ENCODE data around the gene CTNND2. TPM values are rescaled to one million over a fixed set of nuclear protein-coding genes. Genes with fewer than 3 reads are reported as not detected.

CTNND2 gene
- total RNA-seq, 1 experiment from 2014 or later: 7.0 TPM

DNA sequence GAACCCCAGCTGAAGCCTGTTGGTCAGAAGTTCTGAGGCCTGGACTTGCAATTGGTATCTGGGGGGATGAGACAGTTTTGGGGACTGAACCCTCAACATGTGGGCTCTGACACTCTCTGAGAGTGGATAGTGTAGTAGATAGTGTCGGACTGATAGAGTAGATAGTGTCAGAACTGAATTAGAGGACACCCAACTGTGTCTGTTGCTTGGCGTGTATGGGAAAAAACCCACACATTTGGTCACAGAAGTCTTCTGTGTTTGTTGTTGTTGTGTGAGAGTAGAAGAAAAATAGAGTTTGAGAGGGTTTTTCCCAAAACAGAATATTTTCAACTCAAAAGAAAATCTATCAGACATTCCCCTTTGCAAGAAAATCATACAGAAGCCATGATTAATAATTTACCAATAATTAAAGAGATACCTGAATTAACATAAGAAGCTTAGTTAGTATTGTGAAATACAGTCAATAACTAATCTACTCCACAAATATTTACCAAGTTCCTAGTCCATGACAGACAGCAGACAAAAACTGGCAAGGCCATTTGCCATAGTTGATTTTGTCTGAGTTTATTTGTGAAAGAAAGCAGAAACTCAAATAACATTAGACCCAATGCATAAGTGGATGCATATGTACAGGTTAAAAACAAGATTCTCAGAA lies 170.9 kb downstream of the CTNND2 start:
- no peak for DNase-seq
- no peak overlapping the region for H2BK15ac ChIP-seq (ENCODE audit: low read depth, low read length)
- no peaks in the 10 kb centered on the region for H3K9me3 Mint-ChIP-seq
- no peaks in the 10 kb centered on the region for H3K4me1 Mint-ChIP-seq
- TF ChIP-seq CTCF (conservative IDR thresholded peaks at IDR 0.05): no peak
- no peak overlapping the region for H4K91ac ChIP-seq (ENCODE audit: insufficient read length, low read depth, low read length)
- H3K14ac ChIP-seq (ENCODE audit: insufficient read depth, low read length): no peak overlapping the region
- no peak overlapping the region for H3K4me2 ChIP-seq (ENCODE audit: insufficient read depth, insufficient read length, low read length)
- no CpG with 5 or more reads among the region's 2 CpGs for WGBS (ENCODE audit: extremely low coverage, insufficient read length, low lambda C conversion rate)
- H3T11ph ChIP-seq (ENCODE audit: low read length): no peak overlapping the region
- H3K56ac ChIP-seq (ENCODE audit: insufficient read length, low read depth, low read length): no peak overlapping the region
- no peaks in the 10 kb centered on the region for H3K79me2 ChIP-seq (ENCODE audit: insufficient read depth, low read length)
- H3K23ac ChIP-seq (ENCODE audit: insufficient read length, low read depth, low read length): no peak overlapping the region
- no peak overlapping the region for H3K9ac ChIP-seq (ENCODE audit: extremely low read depth, insufficient read length, low read length)
- no peak overlapping the region for H3K4ac ChIP-seq (ENCODE audit: low read depth, low read length)
- no peak overlapping the region for H2BK120ac ChIP-seq (ENCODE audit: low read depth, low read length, poor library complexity, severe bottlenecking)
- H3K18ac ChIP-seq (ENCODE audit: insufficient read length, low read depth, low read length): no peak overlapping the region
- no peak overlapping the region for H2BK12ac ChIP-seq (ENCODE audit: insufficient read length, low read depth, low read length)
- H3K27ac ChIP-seq (ENCODE audit: insufficient read length, low read depth, low read length): no peak overlapping the region
- H2AK5ac ChIP-seq (ENCODE audit: insufficient read length, low read length): no peak overlapping the region
- H4K20me1 ChIP-seq (ENCODE audit: control insufficient read depth, insufficient read depth, insufficient read length): no peaks in the 10 kb centered on the region
- no peaks in the 10 kb centered on the region; a peak in 1 of 7 replicates for H3K36me3 Mint-ChIP-seq (ENCODE audit: insufficient read depth in 1 of 3, low read depth in 3 of 3)
- H4K8ac ChIP-seq (replicated peaks; ENCODE audit: insufficient read length, low read depth, low read length): no peak overlapping the region
- no peaks in the 10 kb centered on the region for H3K79me1 ChIP-seq (ENCODE audit: insufficient read depth, low read depth, low read length, poor library complexity, severe bottlenecking)
- no peak overlapping the region for H4K5ac ChIP-seq (ENCODE audit: insufficient read length, low read depth, low read length)
- no peaks in the 10 kb centered on the region for H3K4me1 ChIP-seq (ENCODE audit: insufficient read depth, low read length)
- no peak overlapping the region for H3K27ac Mint-ChIP-seq
- no peaks in the 10 kb centered on the region for H3K9me3 ChIP-seq (ENCODE audit: control insufficient read depth, low read depth, low read length)
- H2BK5ac ChIP-seq (ENCODE audit: insufficient read length, low read length): no peak overlapping the region
- H2BK20ac ChIP-seq (ENCODE audit: low read depth, low read length, poor library complexity, severe bottlenecking): no peak overlapping the region
- H3K27me3 Mint-ChIP-seq (ENCODE audit: low read depth): no peaks in the 10 kb centered on the region
- H3K23me2 ChIP-seq (ENCODE audit: insufficient read length, low read depth, low read length, poor library complexity, severe bottlenecking): no peaks in the 10 kb centered on the region
- no peak overlapping the region for H2AFZ ChIP-seq (ENCODE audit: low read length)
- no peak overlapping the region for H3K4me3 Mint-ChIP-seq
- no peaks in the 10 kb centered on the region for H3K27me3 ChIP-seq (ENCODE audit: insufficient read depth, low read length)
